HG02763 (cell line): Measurements from ENCODE around the gene SHH.

Source experiments
- ATAC-seq: cut with Tn5 transposase; IDR thresholded peaks from one replicate; pipeline ENCODE4 v1.9.1; 2021; ENCODE audit warnings: mild to moderate bottlenecking, moderate library complexity; ENCODE audit not compliant: unreplicated experiment

The SHH gene

GRCh38 chr7:155766966-155767916, 45.0 kb downstream of the SHH start:
- ATAC-seq = no peak

GRCh38 chr7:155766386-155766785, 45.9 kb downstream of the SHH start:
- no peak for ATAC-seq

GRCh38 chr7:155765458-155765857, 46.8 kb downstream of the SHH start:
- ATAC-seq = no peak

GRCh38 chr7:155764438-155764793, 47.8 kb downstream of the SHH start:
- ATAC-seq = no peak

GRCh38 chr7:155763691-155764437, 48.4 kb downstream of the SHH start:
- ATAC-seq = no peak

GRCh38 chr7:155763122-155763521, 49.1 kb downstream of the SHH start:
- ATAC-seq = no peak

GRCh38 chr7:155762655-155763054, 49.6 kb downstream of the SHH start:
- no peak for ATAC-seq

GRCh38 chr7:155762036-155762435, 50.2 kb downstream of the SHH start:
- no peak for ATAC-seq

- no peak for ATAC-seq
Measured at GRCh38 chr7:155761162-155761561, 51.1 kb downstream of the SHH start.

GRCh38 chr7:155759740-155760430, 52.4 kb downstream of the SHH start:
- no peak for ATAC-seq

GRCh38 chr7:155758348-155758747, 53.9 kb downstream of the SHH start:
- ATAC-seq = no peak

GRCh38 chr7:155756322-155756721, 55.9 kb downstream of the SHH start:
- no peak for ATAC-seq

GRCh38 chr7:155755026-155755425, 57.2 kb downstream of the SHH start:
- ATAC-seq = no peak

- no peak for ATAC-seq
Measured at GRCh38 chr7:155754165-155754564, 58.1 kb downstream of the SHH start.

GRCh38 chr7:155753446-155753965, 58.8 kb downstream of the SHH start:
- no peak for ATAC-seq

GRCh38 chr7:155752756-155753445, 59.4 kb downstream of the SHH start:
- peak; percentile 57 for ATAC-seq

- ATAC-seq = no peak
Measured at GRCh38 chr7:155751409-155751808, 60.9 kb downstream of the SHH start.

- ATAC-seq = no peak
Measured at GRCh38 chr7:155750255-155751125, 61.8 kb downstream of the SHH start.
